Heart left ventricle (tissue), 13 donors: ENCODE measurements around the gene SLC11A2.

Source experiments
- POLR2A ChIP-seq, 2 donors: fragments of 450-650 bp; IDR thresholded peaks; one replicate each; pipeline ENCODE4 v1.6.1; 2017; ENCODE audit warnings: antibody characterized with exemption in 2 of 2, mild to moderate bottlenecking in 2 of 2, moderate library complexity in 2 of 2
- TF ChIP-seq, protein P1 (sequence below), 12 donors: fragments of 200-600 bp; sonication (generic) in 4 of 12; IDR thresholded peaks; one replicate each; pipeline versions ENCODE4 v1.5.0 to v1.8.0; 2018 to 2022; ENCODE audit warnings: antibody characterized with exemption in 12 of 12, mild to moderate bottlenecking in 5 of 12
- donor health status: ischemic (EF 13 %, LVEDD 7.1; RV severe dilation, severe dysfunction).
- donor health status: DM: no; HTN: yes; CAD: no.
- donor health status: DM: no; HTN: no; CAD: no.
- donor health status: ischemic (EF 25% LVEDD 6.9; RV normal size, moderate dysfunction).
- donor health status: ischemic (EF 25% LVEDD 5.7; RV mildly dilated, moderate dysfunction).
- donor health status: ischemic (EF 35%, LVEDD 5.7; RV mildly dilated, moderate dysfunction).
- donor health status: nonischemic (EF 11% LVEDD 7.7; RV severe dilation, severe dysfunction).
- donor health status: DM: yes; HTN: yes; CAD: no.
- donor health status: PGD.
- donor health status: ischemic (EF 29% LVEDD 5.4; RV normal size, mild dysfunction).
- donor health status: nonischemic (EF 23%, LVEDD 6.1; RV moderate dilation, normal function).

DNA sequence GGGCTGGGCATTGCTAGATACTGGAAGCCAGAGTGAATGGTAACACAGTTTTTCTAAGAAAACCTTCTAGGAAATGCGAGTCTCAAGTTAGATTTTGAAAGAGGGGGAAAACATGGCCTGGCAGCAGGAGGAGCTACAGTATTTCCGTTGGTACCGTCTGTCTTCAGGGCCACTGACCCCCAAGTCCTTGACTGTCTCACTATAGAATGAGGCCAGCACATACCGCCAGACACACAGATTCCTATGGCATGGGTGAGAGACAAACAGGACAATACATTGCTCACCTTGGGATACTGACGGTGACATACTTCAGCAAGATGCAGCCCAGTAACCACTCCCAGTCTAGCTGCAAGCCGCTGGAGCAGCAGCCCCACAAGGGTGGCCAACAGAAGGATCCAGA lies 21.7 kb downstream of the SLC11A2 start:
- TF ChIP-seq, protein P1, sequence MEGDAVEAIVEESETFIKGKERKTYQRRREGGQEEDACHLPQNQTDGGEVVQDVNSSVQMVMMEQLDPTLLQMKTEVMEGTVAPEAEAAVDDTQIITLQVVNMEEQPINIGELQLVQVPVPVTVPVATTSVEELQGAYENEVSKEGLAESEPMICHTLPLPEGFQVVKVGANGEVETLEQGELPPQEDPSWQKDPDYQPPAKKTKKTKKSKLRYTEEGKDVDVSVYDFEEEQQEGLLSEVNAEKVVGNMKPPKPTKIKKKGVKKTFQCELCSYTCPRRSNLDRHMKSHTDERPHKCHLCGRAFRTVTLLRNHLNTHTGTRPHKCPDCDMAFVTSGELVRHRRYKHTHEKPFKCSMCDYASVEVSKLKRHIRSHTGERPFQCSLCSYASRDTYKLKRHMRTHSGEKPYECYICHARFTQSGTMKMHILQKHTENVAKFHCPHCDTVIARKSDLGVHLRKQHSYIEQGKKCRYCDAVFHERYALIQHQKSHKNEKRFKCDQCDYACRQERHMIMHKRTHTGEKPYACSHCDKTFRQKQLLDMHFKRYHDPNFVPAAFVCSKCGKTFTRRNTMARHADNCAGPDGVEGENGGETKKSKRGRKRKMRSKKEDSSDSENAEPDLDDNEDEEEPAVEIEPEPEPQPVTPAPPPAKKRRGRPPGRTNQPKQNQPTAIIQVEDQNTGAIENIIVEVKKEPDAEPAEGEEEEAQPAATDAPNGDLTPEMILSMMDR (IDR thresholded peaks at IDR 0.05) = no peak
- TF ChIP-seq POLR2A (IDR thresholded peaks at IDR 0.05) = no peak
